ENCODE measurements around the gene CTU2.

Gene CTU2

DNA sequence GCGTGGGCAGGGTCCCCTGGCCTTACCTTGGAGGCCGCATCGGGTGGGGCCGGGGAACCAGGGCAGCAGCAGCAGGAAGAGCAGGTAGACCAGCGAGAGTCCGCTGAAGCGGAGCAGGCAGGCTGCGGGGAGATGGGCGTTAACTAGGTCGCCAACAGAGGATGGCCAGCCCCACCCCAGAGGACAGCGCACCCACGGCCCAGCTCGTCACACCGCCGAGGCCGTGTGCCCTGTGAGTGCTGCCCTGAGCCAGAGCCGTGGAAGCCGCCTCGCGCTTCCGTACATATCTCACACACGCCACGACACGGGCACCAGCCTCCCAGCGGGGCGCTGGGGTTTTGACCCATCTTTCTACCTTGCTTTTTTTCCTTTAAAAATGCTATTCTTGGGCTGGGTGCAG is 43.1 kb downstream of the CTU2 start:
- Histone ChIP-seq H3K4me1 (ENCODE audit: control insufficient read depth, insufficient read depth, low read length, poor library complexity, severe bottlenecking) (peaks cover 4% of the 10 kb centered on the region), H3K36me3 (ENCODE audit: control insufficient read depth, insufficient read depth, low read length) (peaks cover 20% of the 10 kb centered on the region), H3K27ac (ENCODE audit: low read depth, low read length, severe bottlenecking) (no peak overlapping the region), H3K4me3 (ENCODE audit: extremely low read depth, insufficient read depth, low read length, poor library complexity, severe bottlenecking) (no peak overlapping the region), H3K9me3 (ENCODE audit: control insufficient read depth, low read length) (no peaks in the 10 kb centered on the region)
- WGBS, 2 experiments (ENCODE audit: insufficient coverage in 2 of 2), result 97 to 98% methylated on average over 16 to 23 of the region's 26 CpGs

DNA sequence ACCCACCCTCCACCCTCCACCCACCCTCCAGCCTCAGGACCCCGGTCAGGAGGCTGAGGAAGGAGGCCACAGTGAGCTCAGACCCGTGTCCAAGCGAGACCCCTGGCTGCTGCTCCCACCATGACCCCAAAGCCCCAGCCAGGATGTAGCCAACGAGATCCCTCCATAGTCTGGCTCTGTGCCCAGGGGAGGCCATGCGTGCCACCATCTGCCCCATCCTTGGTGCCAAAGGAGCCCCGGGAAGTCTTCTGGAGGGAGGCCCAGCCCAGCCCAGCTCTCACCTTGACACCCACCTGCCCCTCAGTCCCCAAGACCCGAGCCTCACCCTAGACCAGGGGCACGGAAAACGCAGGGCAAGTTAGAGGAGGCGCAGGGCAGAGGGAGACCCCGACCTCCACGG is 44.6 kb downstream of the CTU2 start:
- 92% methylated on average over 10 of the region's 12 CpGs for WGBS, 2 experiments (ENCODE audit: insufficient coverage in 2 of 2)
- Histone ChIP-seq H3K27ac (ENCODE audit: low read depth, low read length, severe bottlenecking) (no peak overlapping the region), H3K36me3 (ENCODE audit: control insufficient read depth, insufficient read depth, low read length) (peaks cover 20% of the 10 kb centered on the region), H3K9me3 (ENCODE audit: control insufficient read depth, low read length) (no peaks in the 10 kb centered on the region), H3K4me1 (ENCODE audit: control insufficient read depth, insufficient read depth, low read length, poor library complexity, severe bottlenecking) (peaks cover 16% of the 10 kb centered on the region), H3K4me3 (ENCODE audit: extremely low read depth, insufficient read depth, low read length, poor library complexity, severe bottlenecking) (no peak overlapping the region)

- WGBS, 2 experiments (ENCODE audit: insufficient coverage in 2 of 2), result 94 to 99% methylated on average over 11 to 16 of the region's 16 CpGs
- Histone ChIP-seq H3K4me1 (ENCODE audit: control insufficient read depth, insufficient read depth, low read length, poor library complexity, severe bottlenecking) (peaks cover 13% of the 10 kb centered on the region), H3K36me3 (ENCODE audit: control insufficient read depth, insufficient read depth, low read length) (peaks cover 20% of the 10 kb centered on the region), H3K9me3 (ENCODE audit: control insufficient read depth, low read length) (no peaks in the 10 kb centered on the region), H3K4me3 (ENCODE audit: extremely low read depth, insufficient read depth, low read length, poor library complexity, severe bottlenecking) (no peak overlapping the region), H3K27ac (ENCODE audit: low read depth, low read length, severe bottlenecking) (no peak overlapping the region)
These were observed 46.2 kb downstream of the CTU2 start for GRCh38 chr16:88752386-88753002.

DNA sequence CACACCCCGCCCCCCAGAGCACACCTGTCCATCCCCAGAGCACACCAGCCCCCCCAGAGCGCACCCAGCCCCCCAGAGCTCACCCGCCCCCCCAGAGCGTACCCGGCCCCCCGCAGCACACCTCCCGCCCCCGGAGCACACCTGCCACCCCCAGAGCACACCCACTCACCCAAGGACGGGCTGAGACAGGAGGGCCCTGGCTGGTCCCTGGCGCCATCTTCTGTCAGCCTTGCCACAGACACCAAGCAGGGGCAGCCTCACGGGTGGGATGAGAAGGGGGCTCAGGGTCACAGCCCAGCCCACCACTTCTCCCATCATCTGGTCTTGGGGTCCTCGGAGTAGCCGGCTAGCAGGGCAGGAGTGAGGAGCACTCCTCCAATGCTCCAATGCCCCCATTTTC is 46.9 kb downstream of the CTU2 start:
- Histone ChIP-seq H3K4me3 (ENCODE audit: extremely low read depth, insufficient read depth, low read length, poor library complexity, severe bottlenecking) (no peak overlapping the region), H3K9me3 (ENCODE audit: control insufficient read depth, low read length) (no peaks in the 10 kb centered on the region), H3K27ac (ENCODE audit: low read depth, low read length, severe bottlenecking) (no peak overlapping the region), H3K4me1 (ENCODE audit: control insufficient read depth, insufficient read depth, low read length, poor library complexity, severe bottlenecking) (peaks cover 13% of the 10 kb centered on the region), H3K36me3 (ENCODE audit: control insufficient read depth, insufficient read depth, low read length) (peaks cover 18% of the 10 kb centered on the region)
- WGBS, 2 experiments (ENCODE audit: insufficient coverage in 2 of 2), result 89% methylated on average over 4 of the region's 13 CpGs; no CpG with 5 or more reads in 1 of the 2 experiments

- H3K9me3 ChIP-seq (ENCODE audit: control insufficient read depth, low read length), result no peaks in the 10 kb centered on the region
- peaks cover 17% of the 10 kb centered on the region for H3K36me3 ChIP-seq (ENCODE audit: control insufficient read depth, insufficient read depth, low read length)
- H3K27ac ChIP-seq (ENCODE audit: low read depth, low read length, severe bottlenecking), result no peak overlapping the region
- no peak overlapping the region for H3K4me3 ChIP-seq (ENCODE audit: extremely low read depth, insufficient read depth, low read length, poor library complexity, severe bottlenecking)
- H3K4me1 ChIP-seq (ENCODE audit: control insufficient read depth, insufficient read depth, low read length, poor library complexity, severe bottlenecking), result peaks cover 13% of the 10 kb centered on the region
- 82 to 84% methylated on average over 6 to 11 of the region's 11 CpGs for WGBS, 2 experiments (ENCODE audit: insufficient coverage in 2 of 2)
These were observed 47.3 kb downstream of the CTU2 start for GRCh38 chr16:88753602-88754001.

GRCh38 chr16:88754109-88754911 is 48.0 kb downstream of the CTU2 start:
- no peak overlapping the region for H3K4me3 ChIP-seq (ENCODE audit: extremely low read depth, insufficient read depth, low read length, poor library complexity, severe bottlenecking)
- 96% methylated on average over 23 to 24 of the region's 28 CpGs for WGBS, 2 experiments (ENCODE audit: insufficient coverage in 2 of 2)
- H3K4me1 ChIP-seq (ENCODE audit: control insufficient read depth, insufficient read depth, low read length, poor library complexity, severe bottlenecking), result peaks cover 19% of the 10 kb centered on the region
- no peaks in the 10 kb centered on the region for H3K9me3 ChIP-seq (ENCODE audit: control insufficient read depth, low read length)
- H3K27ac ChIP-seq (ENCODE audit: low read depth, low read length, severe bottlenecking), result no peak overlapping the region
- peaks cover 17% of the 10 kb centered on the region for H3K36me3 ChIP-seq (ENCODE audit: control insufficient read depth, insufficient read depth, low read length)

DNA sequence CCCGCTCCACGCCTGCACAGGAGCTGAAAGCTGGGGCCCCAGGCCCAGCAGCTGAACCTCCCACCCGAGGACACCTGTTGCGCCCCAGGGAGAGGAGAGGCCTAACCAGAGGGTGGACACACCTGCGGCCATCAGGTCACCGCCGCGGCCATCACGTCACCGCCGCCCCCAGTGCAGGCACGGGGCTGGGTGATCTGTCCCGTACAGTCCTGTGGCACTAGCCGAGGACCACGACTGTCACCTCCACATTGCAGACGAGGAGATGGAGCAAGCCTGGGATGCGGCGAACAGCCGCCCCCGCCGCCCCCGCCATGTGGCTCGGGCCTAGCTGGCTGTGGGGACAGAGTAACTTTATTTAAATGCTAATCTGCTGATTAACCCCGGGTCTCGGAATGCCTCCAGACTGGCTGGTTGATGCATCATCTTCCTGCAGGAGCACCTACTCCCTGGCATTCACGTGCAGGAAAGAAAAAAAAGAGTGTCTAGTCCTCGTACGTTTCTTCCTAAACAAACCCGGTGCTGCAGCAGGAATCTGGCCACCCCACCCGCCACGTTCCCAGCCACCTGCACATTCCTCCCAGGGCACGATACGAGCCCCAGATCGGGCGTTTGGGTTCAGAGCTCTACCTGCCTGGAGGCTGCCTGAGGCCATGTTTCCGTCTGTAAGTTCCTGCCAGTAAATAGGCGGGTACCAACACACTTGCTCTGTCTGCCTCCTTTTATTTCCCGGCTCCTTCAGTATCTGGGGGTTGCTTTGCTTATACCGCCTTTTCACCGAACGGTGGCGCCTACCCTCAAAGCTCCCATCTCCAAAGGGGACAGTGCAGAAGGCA is 48.8 kb downstream of the CTU2 start:
- Histone ChIP-seq H3K27ac (ENCODE audit: low read depth, low read length, severe bottlenecking) (no peak overlapping the region), H3K4me3 (ENCODE audit: extremely low read depth, insufficient read depth, low read length, poor library complexity, severe bottlenecking) (no peak overlapping the region), H3K9me3 (ENCODE audit: control insufficient read depth, low read length) (no peaks in the 10 kb centered on the region), H3K4me1 (ENCODE audit: control insufficient read depth, insufficient read depth, low read length, poor library complexity, severe bottlenecking) (peaks cover 28% of the 10 kb centered on the region), H3K36me3 (ENCODE audit: control insufficient read depth, insufficient read depth, low read length) (peaks cover 17% of the 10 kb centered on the region)
- 75 to 77% methylated on average over 36 to 42 of the region's 42 CpGs for WGBS, 2 experiments (ENCODE audit: insufficient coverage in 2 of 2)

DNA sequence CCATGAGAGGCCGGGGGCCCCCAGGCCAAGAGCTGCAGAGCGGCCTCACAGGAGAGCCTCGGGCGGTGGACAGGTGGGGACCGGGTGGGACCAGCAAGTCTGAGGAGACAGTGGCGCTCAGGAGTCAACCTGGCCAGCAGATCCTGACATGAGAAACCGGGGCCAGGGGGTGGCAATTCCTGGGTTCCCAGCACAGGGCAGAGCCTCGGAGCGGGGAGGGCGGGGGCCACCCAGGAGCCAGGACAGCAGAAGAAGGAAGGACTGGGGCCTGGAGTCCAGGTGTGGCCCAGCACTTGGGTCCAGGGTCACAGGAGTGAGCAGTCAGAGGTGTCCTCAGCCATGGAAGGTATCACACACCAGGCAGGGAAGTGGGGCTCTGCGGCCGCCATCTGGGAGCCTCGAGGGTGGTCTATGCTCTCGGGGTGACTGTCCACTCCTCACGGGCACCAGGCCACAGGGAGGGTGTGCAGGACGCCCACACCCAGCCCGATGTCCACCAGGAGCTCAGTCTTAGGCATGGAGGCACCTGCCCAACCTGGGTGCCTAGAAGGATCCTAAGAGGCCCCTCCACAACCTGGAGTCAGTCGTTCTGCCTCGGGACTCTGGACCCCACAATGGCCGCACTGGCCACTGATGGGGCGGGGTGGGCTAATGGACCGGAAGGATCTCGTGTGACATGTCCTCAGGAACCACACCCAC is 49.6 kb downstream of the CTU2 start:
- no peaks in the 10 kb centered on the region for H3K9me3 ChIP-seq (ENCODE audit: control insufficient read depth, low read length)
- no peak overlapping the region for H3K27ac ChIP-seq (ENCODE audit: low read depth, low read length, severe bottlenecking)
- peaks cover 14% of the 10 kb centered on the region for H3K36me3 ChIP-seq (ENCODE audit: control insufficient read depth, insufficient read depth, low read length)
- peaks cover 30% of the 10 kb centered on the region for H3K4me1 ChIP-seq (ENCODE audit: control insufficient read depth, insufficient read depth, low read length, poor library complexity, severe bottlenecking)
- WGBS, 2 experiments (ENCODE audit: insufficient coverage in 2 of 2), result 93 to 97% methylated on average over 22 to 23 of the region's 23 CpGs
- H3K4me3 ChIP-seq (ENCODE audit: extremely low read depth, insufficient read depth, low read length, poor library complexity, severe bottlenecking), result no peak overlapping the region

GRCh38 chr16:88758227-88758943 is 52.1 kb downstream of the CTU2 start:
- Histone ChIP-seq H3K4me1 (ENCODE audit: control insufficient read depth, insufficient read depth, low read length, poor library complexity, severe bottlenecking) (peaks cover 48% of the 10 kb centered on the region), H3K9me3 (ENCODE audit: control insufficient read depth, low read length) (no peaks in the 10 kb centered on the region), H3K36me3 (ENCODE audit: control insufficient read depth, insufficient read depth, low read length) (no peaks in the 10 kb centered on the region), H3K4me3 (ENCODE audit: extremely low read depth, insufficient read depth, low read length, poor library complexity, severe bottlenecking) (no peak overlapping the region), H3K27ac (ENCODE audit: low read depth, low read length, severe bottlenecking) (no peak overlapping the region)
- 86 to 90% methylated on average over 12 of the region's 13 CpGs for WGBS, 2 experiments (ENCODE audit: insufficient coverage in 2 of 2)

- H3K4me3 ChIP-seq (ENCODE audit: extremely low read depth, insufficient read depth, low read length, poor library complexity, severe bottlenecking), result no peak overlapping the region
- WGBS, 2 experiments (ENCODE audit: insufficient coverage in 2 of 2), result 76 to 87% methylated on average over 3 to 4 of the region's 6 CpGs
- no peak overlapping the region for H3K27ac ChIP-seq (ENCODE audit: low read depth, low read length, severe bottlenecking)
- peaks cover 53% of the 10 kb centered on the region for H3K4me1 ChIP-seq (ENCODE audit: control insufficient read depth, insufficient read depth, low read length, poor library complexity, severe bottlenecking)
- no peaks in the 10 kb centered on the region for H3K36me3 ChIP-seq (ENCODE audit: control insufficient read depth, insufficient read depth, low read length)
- H3K9me3 ChIP-seq (ENCODE audit: control insufficient read depth, low read length), result no peaks in the 10 kb centered on the region
These were observed 52.6 kb downstream of the CTU2 start for GRCh38 chr16:88758944-88759244.
